ENCODE results near the gene ZNF174.

ZNF174 gene

DNA sequence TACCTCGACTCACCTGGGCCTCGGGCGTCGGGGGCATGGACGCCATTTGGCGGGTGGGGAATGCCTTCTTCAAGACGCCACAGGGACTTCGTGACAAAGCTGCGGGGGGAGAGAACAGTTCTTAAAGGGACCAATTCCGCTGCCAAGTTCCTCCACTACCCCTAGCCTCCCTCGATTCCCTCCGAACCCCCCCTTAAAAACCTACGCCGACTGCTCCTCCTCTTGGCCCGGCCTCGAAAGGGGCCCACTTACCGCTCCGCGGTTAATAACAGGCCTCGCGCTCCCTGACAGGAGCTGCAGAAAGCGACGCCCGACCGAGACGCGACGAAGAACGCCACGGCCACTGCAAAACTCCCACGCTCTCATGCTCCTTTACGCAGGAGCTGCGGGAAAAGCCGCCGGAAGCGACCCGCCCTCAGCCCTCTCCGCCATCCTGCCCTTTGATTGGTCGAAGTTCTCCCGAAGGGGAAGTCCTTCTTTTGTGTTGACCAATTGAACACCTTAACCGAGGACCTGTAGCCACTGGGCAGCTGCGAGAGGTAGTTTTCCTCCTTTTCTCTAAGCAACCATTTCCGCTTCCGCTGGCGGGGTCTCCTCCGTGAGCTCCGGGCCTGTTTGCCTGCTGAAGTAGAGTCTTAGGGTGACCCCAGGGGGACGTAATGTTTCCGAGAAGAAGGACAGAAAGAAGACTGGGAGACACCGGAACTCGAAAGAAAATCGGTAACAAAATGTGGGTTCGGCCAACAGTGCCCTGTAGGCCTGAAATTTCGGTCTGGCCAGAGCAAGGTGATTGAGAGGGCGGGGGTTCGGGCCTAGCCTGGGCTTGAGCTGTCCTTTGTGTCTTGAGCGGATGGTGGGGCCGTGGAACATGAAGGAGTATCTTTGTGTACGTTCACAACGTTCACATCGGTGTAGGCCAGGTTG lies 42.4 kb downstream of the ZNF174 start, which contains the start of the genes NAA60 and ZNF597:
TSS of gene NAA60 (plus strand) at position 573 of the 924 bp plus-strand sequence. CDS start 32,548 bp downstream, outside the sequence.
TSS of gene ZNF597 (minus strand) at position 397 of the 924 bp plus-strand sequence. CDS start at position 46, 351 bp downstream.
- DNase-seq (ENCODE audit: low read depth in 2 of 2), result peak; percentile 54 to 75

- DNase-seq (ENCODE audit: low read depth in 2 of 2), result no peak
These were observed 43.0 kb downstream of the ZNF174 start for GRCh38 chr16:3444032-3444388.

GRCh38 chr16:3454093-3454492 lies 53.1 kb downstream of the ZNF174 start:
- no peak for DNase-seq (ENCODE audit: low read depth in 2 of 2)

GRCh38 chr16:3454631-3455147 lies 53.7 kb downstream of the ZNF174 start:
- DNase-seq (ENCODE audit: low read depth in 2 of 2), result no peak

DNA sequence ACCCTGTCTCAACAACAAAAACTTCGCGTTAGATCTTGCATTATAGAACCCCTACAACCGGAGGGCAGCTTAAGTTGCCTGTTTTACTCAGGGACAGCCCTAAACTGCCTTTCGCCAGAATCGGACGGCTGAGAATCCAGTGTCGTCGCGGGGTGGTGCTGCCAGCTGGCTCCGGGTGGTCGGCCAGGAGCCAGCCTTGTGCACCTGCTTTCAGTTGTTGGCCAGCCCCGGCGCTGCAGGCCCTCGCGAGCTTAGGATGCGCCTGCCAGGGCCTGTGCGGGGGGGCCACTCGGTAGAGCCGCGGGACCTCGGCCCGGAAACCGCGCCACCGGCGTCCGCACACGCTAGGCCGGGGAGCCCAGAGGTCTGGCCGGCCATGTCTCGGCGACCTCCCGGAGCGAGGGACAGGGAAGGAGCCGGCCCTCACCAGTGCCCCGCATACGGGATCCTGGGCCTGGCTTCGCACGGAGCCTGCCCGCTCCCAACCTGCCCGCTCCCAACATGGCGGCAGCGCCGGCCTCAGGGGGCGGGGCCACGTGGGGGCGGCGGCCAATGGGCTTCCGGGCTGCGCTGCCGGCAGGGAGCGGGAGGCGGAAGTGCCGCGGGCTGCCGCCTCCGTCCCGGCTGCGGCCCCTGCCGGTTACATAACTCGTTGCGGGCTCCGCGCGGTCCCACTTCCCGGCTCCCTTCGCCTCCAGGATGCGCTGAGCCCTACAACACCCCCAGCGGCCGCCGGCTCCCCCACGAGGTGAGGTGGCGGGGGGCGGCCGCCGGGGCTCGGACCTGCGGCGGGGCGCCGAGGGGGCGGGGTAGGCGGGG lies 56.6 kb downstream of the ZNF174 start:
- DNase-seq (ENCODE audit: low read depth in 2 of 2), result peak; percentile 87

GRCh38 chr16:3458278-3458851 lies 57.4 kb downstream of the ZNF174 start:
- no peak for DNase-seq (ENCODE audit: low read depth in 2 of 2)

DNA sequence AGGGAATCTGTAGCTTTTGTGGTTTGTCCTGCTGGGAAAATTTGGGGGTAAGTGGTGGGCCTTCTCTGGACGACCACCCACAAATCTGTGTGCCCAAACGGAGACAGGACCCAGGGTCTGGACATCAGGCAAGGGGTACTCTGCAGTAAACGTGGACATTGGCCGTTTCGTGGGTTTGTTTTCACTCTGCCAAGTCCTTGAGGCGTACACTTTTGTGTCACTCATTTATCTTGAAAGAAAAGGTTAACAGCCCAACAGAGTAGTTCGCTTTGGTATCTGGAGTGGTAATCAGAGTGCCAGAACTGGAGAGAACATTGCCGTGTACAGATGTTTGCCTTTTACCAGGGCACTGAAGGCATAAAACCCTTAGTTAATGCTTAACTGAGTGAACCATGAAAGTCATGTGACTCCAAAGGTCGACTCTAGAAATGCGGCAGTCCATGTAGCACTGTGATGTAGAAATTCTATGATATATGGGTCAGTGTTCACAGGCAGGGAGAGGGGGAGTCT lies 57.9 kb downstream of the ZNF174 start:
- DNase-seq (ENCODE audit: low read depth in 2 of 2), result no peak

Data from stimulated activated CD4-positive, alpha-beta T cell treated with anti-CD3 and anti-CD28 coated beads, Interleukin-4, amount 100 ng/mL, for 48 hours (primary cell).